Neuron (in vitro differentiated cells): Measurements from ENCODE around the gene SGSM1.
"Not testable (repeated sequence)": the region's sequence is repeated elsewhere in the genome, so short reads cannot be mapped to it uniquely, and the experiment has no call there.

Experiments
- H2AFZ ChIP-seq: one replicate; pipeline ENCODE4 v1.6.1; 2013; ENCODE audit warnings: low read depth, mild to moderate bottlenecking, inconsistent platforms, low read length, moderate library complexity
- H3K27me3 ChIP-seq: one replicate; pipeline ENCODE4 v1.6.1; 2013; ENCODE audit warnings: low read length; ENCODE audit not compliant: insufficient read depth
- H3K36me3 ChIP-seq: one replicate; pipeline ENCODE4 v1.6.1; 2013; ENCODE audit warnings: low read length; ENCODE audit not compliant: insufficient read depth
- H3K4me1 ChIP-seq: one replicate; pipeline ENCODE4 v1.6.1; 2013; ENCODE audit warnings: low read length; ENCODE audit not compliant: insufficient read depth
- H3K4me3 ChIP-seq: 2 replicates; pipeline ENCODE4 v1.5.1; 2013; ENCODE audit warnings: mild to moderate bottlenecking, low read length, moderate library complexity
- H3K9me3 ChIP-seq: one replicate; pipeline ENCODE4 v1.6.1; 2013; ENCODE audit warnings: low read length

The SGSM1 gene

GRCh38 chr22:24831687-24832086 is 25.7 kb downstream of the SGSM1 start:
- Histone ChIP-seq H3K36me3 (no peaks in the 10 kb centered on the region), H3K9me3 (no peaks in the 10 kb centered on the region), H3K4me1 (no peaks in the 10 kb centered on the region), H3K27me3 (peaks cover 14% of the 10 kb centered on the region), H2AFZ (no peak overlapping the region), H3K4me3 (no peak overlapping the region)

GRCh38 chr22:24833881-24834495 is 28.0 kb downstream of the SGSM1 start:
- Histone ChIP-seq H3K4me1 (no peaks in the 10 kb centered on the region), H2AFZ (no peak overlapping the region), H3K4me3 (no peak overlapping the region), H3K36me3 (no peaks in the 10 kb centered on the region), H3K9me3 (no peaks in the 10 kb centered on the region), H3K27me3 (peaks cover 14% of the 10 kb centered on the region)

GRCh38 chr22:24834845-24835570 is 29.0 kb downstream of the SGSM1 start:
- no peaks in the 10 kb centered on the region for H3K9me3 ChIP-seq
- H3K4me1 ChIP-seq: no peaks in the 10 kb centered on the region
- peaks cover 14% of the 10 kb centered on the region for H3K27me3 ChIP-seq
- no peak overlapping the region for H2AFZ ChIP-seq
- H3K4me3 ChIP-seq: no peak overlapping the region
- no peaks in the 10 kb centered on the region for H3K36me3 ChIP-seq

- Histone ChIP-seq H3K9me3 (no peaks in the 10 kb centered on the region), H3K4me1 (no peaks in the 10 kb centered on the region), H3K4me3 (no peak overlapping the region), H3K36me3 (no peaks in the 10 kb centered on the region), H2AFZ (no peak overlapping the region), H3K27me3 (peaks cover 2% of the 10 kb centered on the region)
These were observed 30.3 kb downstream of the SGSM1 start for GRCh38 chr22:24836282-24836681.

- not testable (repeated sequence) for H3K36me3 ChIP-seq, H3K27me3 ChIP-seq, H3K9me3 ChIP-seq, H3K4me1 ChIP-seq, H2AFZ ChIP-seq, H3K4me3 ChIP-seq
These were observed 31.5 kb downstream of the SGSM1 start for GRCh38 chr22:24837517-24837916.

- no peaks in the 10 kb centered on the region for H3K27me3 ChIP-seq
These were observed 35.2 kb downstream of the SGSM1 start for GRCh38 chr22:24841261-24841660.

GRCh38 chr22:24843048-24843447 is 37.0 kb downstream of the SGSM1 start:
- H3K36me3 ChIP-seq: no peaks in the 10 kb centered on the region

More at GRCh38 chr22:24841261-24841660, 35.2 kb downstream of the SGSM1 start:
- Histone ChIP-seq H2AFZ (no peak overlapping the region), H3K36me3 (no peaks in the 10 kb centered on the region), H3K9me3 (no peaks in the 10 kb centered on the region), H3K4me3 (no peak overlapping the region), H3K4me1 (no peaks in the 10 kb centered on the region)

GRCh38 chr22:24845041-24845898 is 39.3 kb downstream of the SGSM1 start:
- Histone ChIP-seq H3K36me3 (no peaks in the 10 kb centered on the region), H3K27me3 (no peaks in the 10 kb centered on the region), H3K4me1 (no peaks in the 10 kb centered on the region), H3K4me3 (no peak overlapping the region), H3K9me3 (peaks cover 1% of the 10 kb centered on the region), H2AFZ (no peak overlapping the region)

More at GRCh38 chr22:24843048-24843447, 37.0 kb downstream of the SGSM1 start:
- H2AFZ ChIP-seq: no peak overlapping the region
- H3K4me3 ChIP-seq: no peak overlapping the region
- H3K27me3 ChIP-seq: no peaks in the 10 kb centered on the region
- no peaks in the 10 kb centered on the region for H3K4me1 ChIP-seq
- no peaks in the 10 kb centered on the region for H3K9me3 ChIP-seq

DNA sequence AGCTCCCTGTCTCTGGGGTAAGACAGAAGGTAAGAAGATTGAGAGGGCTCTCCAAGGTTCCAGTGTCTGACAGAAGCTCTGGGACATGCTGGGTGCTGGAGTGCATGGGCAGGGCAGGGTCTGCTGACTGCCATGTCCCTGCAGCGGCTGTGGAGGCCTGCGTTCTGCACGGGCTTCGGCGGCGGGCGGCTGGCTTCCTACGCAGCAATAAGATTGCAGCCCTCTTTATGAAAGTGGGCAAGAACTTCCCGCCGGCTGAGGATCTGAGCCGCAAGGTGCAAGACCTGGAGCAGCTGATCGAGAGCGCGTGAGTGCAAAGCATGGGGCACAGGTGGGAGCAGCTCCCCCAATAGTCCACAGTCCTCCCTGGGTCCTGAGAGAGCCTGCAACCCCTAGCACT is 41.5 kb downstream of the SGSM1 start:
- Histone ChIP-seq H3K9me3 (peaks cover 1% of the 10 kb centered on the region), H2AFZ (no peak overlapping the region), H3K4me1 (no peaks in the 10 kb centered on the region), H3K4me3 (no peak overlapping the region), H3K27me3 (no peaks in the 10 kb centered on the region), H3K36me3 (no peaks in the 10 kb centered on the region)

DNA sequence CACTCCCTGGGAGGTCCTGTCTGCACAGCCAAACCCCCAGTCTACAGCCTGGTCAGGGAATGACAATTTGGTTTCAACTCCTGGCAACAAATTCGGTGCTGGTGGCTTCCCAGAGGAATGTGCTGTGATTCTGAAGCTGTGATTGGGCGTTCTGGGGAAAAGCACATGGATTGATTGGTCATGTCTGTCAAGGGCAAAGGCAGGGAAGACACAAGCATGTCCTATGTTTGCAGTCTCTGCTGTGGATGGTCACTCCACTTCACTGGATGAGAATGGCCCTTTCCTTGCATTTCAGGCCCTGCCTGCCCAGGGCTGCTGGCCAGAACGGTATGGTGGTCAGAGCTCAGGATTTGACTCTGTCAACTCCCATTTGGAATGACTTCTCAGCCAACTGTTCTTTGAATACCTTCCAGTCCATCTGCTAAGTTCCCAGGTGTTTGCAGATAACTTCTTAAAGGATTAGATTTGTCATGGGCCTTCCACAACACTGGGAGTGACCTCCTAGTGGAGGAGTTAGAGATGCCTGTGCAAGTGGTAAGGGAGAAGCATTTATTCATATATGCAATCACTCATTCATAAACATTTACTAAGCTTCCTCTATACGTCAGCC is 42.7 kb downstream of the SGSM1 start:
- Histone ChIP-seq H3K27me3 (no peaks in the 10 kb centered on the region), H2AFZ (no peak overlapping the region), H3K4me1 (no peaks in the 10 kb centered on the region), H3K9me3 (peaks cover 1% of the 10 kb centered on the region), H3K36me3 (no peaks in the 10 kb centered on the region), H3K4me3 (no peak overlapping the region)

DNA sequence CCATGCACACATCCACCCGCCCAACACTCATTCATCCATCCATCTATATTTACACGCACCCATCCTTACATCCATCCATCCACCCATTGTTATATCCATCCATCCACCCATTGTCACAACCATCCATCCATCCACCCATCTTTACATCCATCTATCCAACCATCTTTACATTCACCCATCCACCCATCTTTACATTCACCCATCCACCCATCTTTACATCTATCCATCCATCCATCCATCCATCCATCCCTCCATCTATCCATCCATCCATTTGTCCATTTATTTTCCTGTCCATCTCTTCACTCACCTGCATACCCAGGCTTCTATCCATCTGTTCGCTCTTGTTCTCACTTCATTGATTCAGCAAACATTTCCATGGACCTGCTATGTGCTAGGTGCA is 49.8 kb downstream of the SGSM1 start:
- Histone ChIP-seq H3K36me3 (no peaks in the 10 kb centered on the region), H3K4me1 (no peaks in the 10 kb centered on the region), H2AFZ (no peak overlapping the region), H3K4me3 (no peak overlapping the region), H3K9me3 (no peaks in the 10 kb centered on the region), H3K27me3 (no peaks in the 10 kb centered on the region)

DNA sequence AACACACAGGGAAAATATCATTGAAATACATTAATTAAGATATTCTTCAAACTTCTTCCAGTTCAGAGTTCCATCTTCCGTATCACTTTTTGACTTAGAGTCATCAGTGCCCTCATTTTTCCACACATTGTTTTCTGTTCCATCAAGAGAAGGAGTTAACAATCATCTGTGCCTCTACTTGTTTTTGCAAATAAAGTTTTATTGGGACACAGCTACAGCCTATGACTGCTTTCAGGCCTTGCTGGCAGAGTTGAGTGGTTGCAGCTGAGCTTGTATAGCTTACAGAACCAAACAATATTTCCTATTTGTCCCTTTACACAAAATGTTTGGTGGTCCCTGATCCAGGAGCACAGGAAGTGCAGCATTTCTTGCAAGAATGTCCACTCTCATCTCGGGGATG is 51.6 kb downstream of the SGSM1 start:
- Histone ChIP-seq H3K4me1 (no peaks in the 10 kb centered on the region), H2AFZ (no peak overlapping the region), H3K36me3 (no peaks in the 10 kb centered on the region), H3K4me3 (no peak overlapping the region), H3K27me3 (no peaks in the 10 kb centered on the region), H3K9me3 (no peaks in the 10 kb centered on the region)

- H3K36me3 ChIP-seq: no peaks in the 10 kb centered on the region
- no peaks in the 10 kb centered on the region for H3K4me1 ChIP-seq
- H3K27me3 ChIP-seq: no peaks in the 10 kb centered on the region
- no peak overlapping the region for H3K4me3 ChIP-seq
- no peak overlapping the region for H2AFZ ChIP-seq
- no peaks in the 10 kb centered on the region for H3K9me3 ChIP-seq
These were observed 53.6 kb downstream of the SGSM1 start for GRCh38 chr22:24859587-24859986.
